ENCODE measurements around the gene RIBC2. TPM values are rescaled to one million over a fixed set of nuclear protein-coding genes. Genes with fewer than 3 reads are reported as not detected.

RIBC2 gene
- total and polyA plus RNA-seq, 9 of the 15 experiments (the other 6 are each of a cell fraction or from before 2014, with no cell fraction given): not detected

GRCh38 chr22:45478108-45478771 is 64.7 kb downstream of the RIBC2 start (continued):
- TF ChIP-seq ARNT (IDR thresholded peaks at IDR 0.05) (no peak), KLF13 (tag; IDR thresholded peaks at IDR 0.05; ENCODE audit: borderline replicate concordance, low read depth) (no peak)

- BruUV-seq (replicated peaks): no TSS peak
- ATAC-seq: no peak
- no peaks in the 10 kb centered on the region for H3K9me1 ChIP-seq (ENCODE audit: control insufficient read depth, insufficient read depth, low read length)
- H3K36me3 ChIP-seq (ENCODE audit: control insufficient read depth, insufficient read depth, low read length): no peaks in the 10 kb centered on the region
- H3K79me2 ChIP-seq (ENCODE audit: control insufficient read depth, insufficient read depth, low read length): no peaks in the 10 kb centered on the region
- intact Hi-C loops (cut with micrococcal nuclease) (no loop called here), in situ Hi-C loops (cut with MboI) (no loop called here)
- no peak overlapping the region for H3K4me3 ChIP-seq
- H3K9ac ChIP-seq (ENCODE audit: insufficient read depth in 1 of 2, low read depth in 2 of 2, low read length in 2 of 2): no peak overlapping the region
- ChIA-PET POLR2A (no interaction called here), CTCF (ENCODE audit: low intra/inter-chr PET ratio) (no interaction called here)
- H4K20me1 ChIP-seq (replicated peaks; ENCODE audit: control insufficient read depth, insufficient read depth, low read length): no peaks in the 10 kb centered on the region
- no peaks in the 10 kb centered on the region for H3K9me3 ChIP-seq (replicated peaks; ENCODE audit: control insufficient read depth, insufficient read depth, low read depth, low read length)
- FAIRE-seq: no peak
- 0% methylated on average over 3 of the region's 3 CpGs for WGBS (ENCODE audit: insufficient coverage, low coverage, missing lambda C conversion rate)
- H2AFZ ChIP-seq (ENCODE audit: low read depth, low read length): no peak overlapping the region
- no peak for TF ChIP-seq ZNF311 (CRISPR knock-in tag; IDR thresholded peaks at IDR 0.05)
- TF ChIP-seq FOXK2 (conservative IDR thresholded peaks at IDR 0.05 in 1 of 2, IDR thresholded peaks at IDR 0.05 in 1 of 2; ENCODE audit: low read depth in 2 of 2): no peak
- peak; percentile 81 for TF ChIP-seq CHD2 (IDR thresholded peaks at IDR 0.05; ENCODE audit: low read depth, low read length)
- no peak for TF ChIP-seq SPI1 (IDR thresholded peaks at IDR 0.05; ENCODE audit: borderline replicate concordance, low read depth, low read length)
- no peak for TF ChIP-seq SNRNP70 (optimal IDR thresholded peaks at IDR 0.05; ENCODE audit: low read depth, low read length)
- H3K4me2 ChIP-seq (ENCODE audit: insufficient read depth, low read length): no peak overlapping the region
- H3K27me3 ChIP-seq (ENCODE audit: control insufficient read depth in 2 of 2, insufficient read depth in 2 of 2, low read length in 2 of 2): peaks cover 0 to 4% of the 10 kb centered on the region in 2 experiments; a peak in 1 of 5 replicates
- no peak overlapping the region for H3K27ac ChIP-seq (ENCODE audit: extremely low read depth, low read depth, low read length)
- no peak for DNase-seq (ENCODE audit: extremely low read depth in 1 of 4, low spot score in 3 of 4)
- H3K4me1 ChIP-seq (replicated peaks in 1 of 2; ENCODE audit: control insufficient read depth in 2 of 2, insufficient read depth in 2 of 2, low read length in 2 of 2): no peaks in the 10 kb centered on the region
Observed at GRCh38 chr22:45480717-45481116, 67.2 kb downstream of the RIBC2 start.
